Left lobe of liver (tissue), 2 donors: ENCODE measurements around the gene ZMIZ2. TPM values are rescaled to one million over a fixed set of nuclear protein-coding genes. Genes with fewer than 3 reads are reported as not detected.

Experiments
- ATAC-seq: fragments of 200-7000 bp; cut with Tn5 transposase; one replicate; pipeline ENCODE4 v1.9.1; 2020; ENCODE audit warnings: mild to moderate bottlenecking, moderate library complexity
- DNase-seq: peaks from one replicate; pipeline ENCODE4 v3.0.0-alpha.2; 2020; ENCODE audit warnings: low spot score
- total RNA-seq: library from RNA; stranded (reverse); gene quantifications from one replicate; pipeline ENCODE4 v1.2.1, GENCODE V29; 2021
- donor health status: DM: no; HTN: no; CAD: no; lungs with moderate emphysema.
- donor health status: DM: no; HTN: yes; CAD: no.

ZMIZ2 gene
- total RNA-seq, 1 donor from 2014 or later = 37.5 TPM

DNA sequence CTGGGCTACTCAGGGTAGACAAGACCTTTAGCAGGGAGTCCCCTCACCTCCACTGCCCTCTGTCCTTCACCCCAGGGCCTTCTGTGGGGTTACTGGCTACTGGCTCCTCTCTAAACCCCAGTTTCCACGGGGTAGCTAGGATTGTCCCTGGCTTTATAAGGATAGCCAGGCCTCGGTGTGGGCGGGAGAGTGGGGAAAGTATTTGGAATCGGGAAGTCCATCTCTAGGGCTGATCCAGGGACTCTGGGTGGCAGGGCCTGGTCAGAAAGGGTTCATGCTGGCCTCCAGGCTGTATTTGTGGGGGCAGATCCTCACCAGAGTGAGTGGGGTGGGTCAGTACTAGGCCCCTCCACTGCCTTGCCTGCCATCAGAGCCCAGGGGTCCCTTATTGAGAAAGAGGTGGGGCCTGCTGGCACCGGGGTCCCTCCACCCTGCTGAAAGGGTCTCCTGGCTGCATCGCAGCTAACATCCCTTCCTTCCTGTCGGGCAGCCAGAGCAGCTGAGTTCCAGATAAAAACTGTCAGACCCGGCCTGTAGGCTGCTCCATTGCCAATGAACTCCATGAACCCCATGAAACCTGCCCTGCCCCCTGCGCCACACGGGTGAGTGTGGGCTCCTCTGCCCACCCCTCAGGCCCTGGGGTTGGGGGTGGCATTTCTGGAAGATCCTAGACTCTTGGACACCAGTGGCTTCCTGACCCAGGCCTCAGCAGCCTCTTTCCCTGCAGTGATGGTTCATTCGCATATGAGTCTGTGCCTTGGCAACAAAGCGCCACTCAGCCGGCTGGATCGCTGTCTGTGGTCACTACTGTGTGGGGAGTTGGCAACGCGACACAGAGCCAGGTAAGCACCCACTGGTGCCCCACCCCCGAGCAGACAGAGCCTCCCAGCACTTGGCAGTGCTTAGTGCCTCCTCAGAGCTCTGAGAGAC lies 7.3 kb downstream of the ZMIZ2 start:
- ATAC-seq = no peak
- no peak for DNase-seq

DNA sequence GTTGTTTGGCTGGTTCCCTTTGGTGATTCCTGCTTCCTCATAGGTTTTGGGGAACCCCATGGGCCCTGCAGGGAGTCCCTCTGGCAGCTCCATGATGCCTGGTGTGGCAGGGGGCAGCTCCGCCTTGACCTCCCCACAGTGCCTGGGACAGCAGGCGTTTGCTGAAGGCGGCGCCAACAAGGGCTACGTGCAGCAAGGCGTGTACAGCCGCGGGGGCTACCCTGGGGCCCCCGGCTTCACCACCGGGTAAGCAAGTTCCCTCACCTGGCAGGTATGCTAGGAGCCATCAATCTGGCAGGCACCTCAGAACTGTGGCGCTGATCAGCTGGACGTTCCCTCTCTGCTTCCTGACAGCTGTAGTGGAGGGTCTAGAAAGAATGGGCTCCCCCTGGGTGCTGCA lies 8.3 kb downstream of the ZMIZ2 start:
- ATAC-seq (no peak), DNase-seq (no peak)

DNA sequence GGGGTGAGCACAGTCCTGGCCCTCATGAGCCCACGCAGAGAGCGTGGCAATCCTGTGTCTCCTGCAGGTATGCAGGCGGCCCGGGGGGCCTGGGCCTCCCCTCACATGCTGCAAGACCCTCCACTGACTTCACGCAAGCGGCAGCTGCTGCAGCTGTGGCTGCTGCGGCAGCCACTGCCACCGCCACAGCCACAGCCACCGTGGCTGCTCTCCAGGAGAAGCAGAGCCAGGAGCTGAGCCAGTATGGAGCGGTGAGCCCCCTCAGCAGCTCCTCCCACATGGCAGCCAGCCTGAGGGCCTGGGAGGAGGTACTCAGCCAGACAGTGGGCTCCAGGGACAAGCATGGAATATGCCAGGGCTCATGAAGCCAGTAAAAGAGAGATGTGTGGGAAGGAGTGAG lies 8.7 kb downstream of the ZMIZ2 start:
- ATAC-seq (no peak), DNase-seq (no peak)

- ATAC-seq = no peak
These were observed 9.1 kb downstream of the ZMIZ2 start for GRCh38 chr7:44757739-44758138.

DNA sequence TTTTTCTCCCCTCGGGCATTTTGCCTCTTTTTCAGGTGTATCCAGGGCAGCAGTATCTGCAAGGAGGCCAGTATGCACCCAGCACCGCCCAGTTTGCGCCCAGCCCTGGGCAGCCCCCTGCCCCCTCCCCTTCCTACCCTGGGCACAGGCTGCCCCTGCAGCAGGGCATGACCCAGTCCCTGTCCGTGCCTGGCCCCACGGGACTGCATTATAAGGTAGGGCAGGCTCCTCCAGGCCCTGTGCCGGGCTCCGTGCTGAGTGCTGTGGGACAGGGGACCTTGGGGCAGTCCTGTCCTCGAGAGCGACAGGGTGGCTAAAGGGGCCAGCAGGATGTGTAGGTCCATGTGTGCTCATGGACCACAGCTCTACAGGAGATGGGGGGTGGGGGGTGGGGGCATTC lies 10.6 kb downstream of the ZMIZ2 start:
- DNase-seq (no peak), ATAC-seq (no peak)

More at GRCh38 chr7:44757739-44758138, 9.1 kb downstream of the ZMIZ2 start:
- DNase-seq = no peak

- ATAC-seq (no peak), DNase-seq (no peak)
These were observed 11.5 kb downstream of the ZMIZ2 start for GRCh38 chr7:44760034-44760580.

- DNase-seq = no peak
These were observed 12.8 kb downstream of the ZMIZ2 start for GRCh38 chr7:44761207-44762161.

GRCh38 chr7:44762300-44762699 lies 13.7 kb downstream of the ZMIZ2 start:
- ATAC-seq (no peak), DNase-seq (no peak)

More at GRCh38 chr7:44761207-44762161, 12.8 kb downstream of the ZMIZ2 start:
- ATAC-seq = no peak

DNA sequence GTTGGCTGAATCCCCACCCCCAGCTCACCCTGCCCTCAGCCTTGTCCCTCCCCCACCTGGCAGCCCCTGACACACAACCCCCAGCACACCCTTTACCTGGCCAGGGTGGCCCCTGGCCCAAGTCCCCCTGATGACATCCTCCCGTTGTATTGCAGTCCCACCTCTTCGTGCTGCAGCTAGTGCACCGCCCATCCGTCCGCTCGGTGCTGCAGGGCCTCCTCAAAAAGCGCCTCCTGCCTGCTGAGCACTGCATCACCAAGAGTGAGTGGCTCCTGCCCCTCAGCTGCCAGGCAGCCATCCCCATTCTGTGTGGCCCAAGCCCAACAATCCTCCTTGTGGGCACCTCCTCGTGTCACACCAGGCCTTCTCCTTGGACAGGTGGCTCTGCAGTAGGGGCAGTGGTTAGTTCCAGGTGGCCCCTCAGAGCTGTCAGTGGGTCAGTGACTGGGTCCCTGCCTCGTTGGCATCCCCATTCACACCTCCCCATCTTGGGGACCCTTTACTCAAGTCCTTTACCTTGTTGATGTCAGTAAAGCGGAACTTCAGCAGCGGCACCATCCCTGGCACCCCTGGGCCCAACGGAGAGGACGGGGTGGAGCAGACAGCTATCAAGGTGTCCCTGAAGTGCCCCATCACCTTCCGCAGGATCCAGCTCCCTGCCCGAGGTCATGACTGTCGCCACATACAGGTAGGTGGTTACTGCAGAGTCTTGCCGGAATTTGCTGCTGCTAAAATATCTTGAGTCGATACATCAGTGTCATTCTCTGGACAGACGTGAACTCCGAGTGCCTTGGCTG lies 14.3 kb downstream of the ZMIZ2 start:
- ATAC-seq = no peak
- no peak for DNase-seq

DNA sequence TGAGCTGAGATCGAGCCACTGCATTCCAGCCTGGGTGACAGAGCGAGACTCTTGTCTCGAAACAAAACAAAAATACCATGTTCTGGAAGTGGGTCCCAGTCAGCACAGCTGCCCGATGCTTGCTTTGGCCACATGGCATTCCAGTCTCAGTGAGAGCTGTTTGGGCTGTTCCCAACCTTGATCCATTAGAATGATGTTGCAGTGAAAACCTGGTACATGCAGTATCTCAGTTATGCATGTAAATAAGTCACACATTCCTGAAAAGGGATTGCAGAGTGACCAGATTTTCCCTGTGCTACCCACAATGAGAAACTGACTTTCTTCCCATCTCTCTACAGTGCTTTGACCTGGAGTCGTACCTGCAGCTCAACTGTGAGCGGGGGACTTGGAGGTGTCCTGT lies 15.4 kb downstream of the ZMIZ2 start:
- ATAC-seq = no peak
- no peak for DNase-seq

DNA sequence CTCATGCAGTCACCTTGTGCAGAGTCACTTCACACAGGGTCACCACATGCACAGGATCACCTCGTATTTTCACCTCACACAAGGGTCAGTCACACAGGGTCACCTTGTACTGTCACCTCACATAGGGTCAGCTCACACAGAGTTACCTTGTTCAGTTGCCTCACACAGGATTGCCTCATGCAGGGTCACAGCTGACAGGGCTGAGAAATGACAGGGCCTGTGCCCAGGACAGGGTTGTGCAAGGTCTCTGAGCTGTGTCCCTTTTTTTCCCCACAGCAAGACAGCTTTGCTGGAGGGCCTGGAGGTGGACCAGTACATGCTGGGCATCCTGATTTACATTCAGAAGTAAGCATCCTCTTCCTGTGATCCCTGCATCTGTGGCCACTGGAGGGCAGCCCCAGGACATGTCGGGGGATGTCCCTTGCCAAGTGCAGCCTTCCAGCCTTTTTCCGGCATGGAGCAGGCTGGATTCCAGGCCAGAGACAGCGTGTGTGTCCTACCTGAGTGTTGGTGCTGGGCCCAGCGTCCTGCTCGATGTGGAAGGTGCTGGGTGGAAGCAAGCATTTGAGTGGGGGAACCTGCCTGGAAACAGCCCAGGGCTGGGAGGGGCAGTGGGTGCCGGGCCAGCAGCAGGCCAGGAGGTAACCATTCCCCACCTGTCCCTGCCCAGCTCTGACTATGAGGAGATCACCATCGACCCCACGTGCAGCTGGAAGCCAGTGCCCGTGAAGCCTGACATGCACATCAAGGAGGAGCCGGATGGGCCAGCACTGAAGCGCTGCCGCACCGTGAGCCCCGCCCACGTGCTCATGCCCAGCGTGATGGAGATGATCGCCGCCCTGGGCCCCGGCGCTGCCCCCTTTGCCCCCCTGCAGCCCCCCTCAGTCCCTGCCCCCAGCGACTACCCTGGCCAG lies 16.3 kb downstream of the ZMIZ2 start:
- DNase-seq (peak; percentile 97), ATAC-seq (peak; percentile 76)

DNA sequence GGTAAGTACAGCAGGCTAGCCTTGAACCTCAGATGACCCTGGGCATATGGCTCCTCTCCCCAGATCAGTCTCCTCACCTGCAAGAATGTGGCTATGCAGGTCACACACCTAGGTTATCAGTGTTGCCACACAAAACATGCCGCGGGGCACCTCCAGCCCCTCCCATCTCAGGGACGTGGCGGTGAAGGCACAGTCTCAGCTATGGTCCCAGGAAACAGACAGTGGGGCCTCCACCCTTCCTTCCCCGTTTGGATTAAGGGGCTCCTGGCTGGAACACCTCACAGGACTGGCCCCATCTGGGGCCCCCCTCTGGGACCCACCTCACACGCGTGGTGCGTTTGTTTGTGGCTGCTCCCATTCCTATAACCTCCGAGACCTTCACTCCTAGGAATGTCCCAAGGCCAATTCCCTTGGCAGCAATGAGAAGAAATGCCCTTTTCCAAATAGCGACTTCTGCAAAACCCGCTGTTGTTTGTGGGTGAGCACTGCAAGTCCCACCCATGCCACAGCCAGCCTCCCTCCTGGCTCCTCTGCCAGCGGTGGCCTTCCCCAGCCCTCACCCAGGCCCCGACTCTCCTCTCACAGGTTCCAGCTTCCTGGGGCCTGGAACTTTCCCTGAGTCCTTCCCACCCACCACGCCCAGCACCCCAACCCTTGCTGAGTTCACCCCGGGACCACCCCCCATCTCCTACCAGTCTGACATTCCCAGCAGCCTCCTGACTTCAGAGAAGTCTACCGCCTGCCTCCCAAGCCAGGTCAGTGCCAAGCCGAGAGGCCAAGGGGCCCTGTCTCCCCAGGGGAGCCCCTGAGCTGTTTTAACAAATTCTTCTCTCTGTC lies 17.1 kb downstream of the ZMIZ2 start:
- DNase-seq (no peak), ATAC-seq (no peak)

- DNase-seq (no peak), ATAC-seq (no peak)
These were observed 17.8 kb downstream of the ZMIZ2 start for GRCh38 chr7:44766416-44766801.

DNA sequence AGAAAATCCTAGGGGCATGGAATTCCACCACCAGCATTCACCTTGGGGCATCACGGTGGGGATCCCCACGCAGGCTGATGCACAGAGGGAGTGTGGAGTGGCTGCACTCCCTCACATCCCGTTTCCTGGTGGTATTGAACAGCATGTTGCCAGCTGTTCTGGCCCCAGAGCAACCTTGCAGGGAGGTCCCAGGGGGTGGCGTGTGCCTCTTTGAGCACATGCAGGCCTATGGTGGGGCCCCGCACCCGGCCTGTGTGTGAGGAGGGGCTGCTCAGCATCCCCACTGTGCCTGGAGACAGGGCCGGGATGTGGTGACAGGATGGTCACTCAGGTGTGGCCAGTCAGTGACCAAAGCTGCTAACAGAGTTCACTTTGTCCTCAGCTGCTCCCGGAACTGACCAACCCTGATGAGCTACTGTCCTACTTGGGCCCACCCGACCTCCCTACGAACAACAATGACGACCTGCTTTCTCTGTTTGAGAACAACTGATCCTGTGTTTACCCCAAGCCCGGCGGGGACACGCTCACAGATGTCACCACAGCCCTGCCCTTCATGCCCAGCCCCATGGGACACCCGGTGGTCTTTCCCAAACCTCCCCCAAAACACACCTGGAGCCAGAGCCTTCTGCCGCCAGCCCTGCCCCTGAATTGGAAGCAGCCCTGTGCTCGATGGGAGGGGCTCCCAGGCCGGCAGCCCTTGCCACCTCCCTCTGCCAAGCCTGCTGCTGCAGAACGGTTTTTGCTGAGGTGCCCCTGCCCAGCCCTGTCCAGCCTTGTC lies 18.7 kb downstream of the ZMIZ2 start:
- ATAC-seq (no peak), DNase-seq (no peak)

DNA sequence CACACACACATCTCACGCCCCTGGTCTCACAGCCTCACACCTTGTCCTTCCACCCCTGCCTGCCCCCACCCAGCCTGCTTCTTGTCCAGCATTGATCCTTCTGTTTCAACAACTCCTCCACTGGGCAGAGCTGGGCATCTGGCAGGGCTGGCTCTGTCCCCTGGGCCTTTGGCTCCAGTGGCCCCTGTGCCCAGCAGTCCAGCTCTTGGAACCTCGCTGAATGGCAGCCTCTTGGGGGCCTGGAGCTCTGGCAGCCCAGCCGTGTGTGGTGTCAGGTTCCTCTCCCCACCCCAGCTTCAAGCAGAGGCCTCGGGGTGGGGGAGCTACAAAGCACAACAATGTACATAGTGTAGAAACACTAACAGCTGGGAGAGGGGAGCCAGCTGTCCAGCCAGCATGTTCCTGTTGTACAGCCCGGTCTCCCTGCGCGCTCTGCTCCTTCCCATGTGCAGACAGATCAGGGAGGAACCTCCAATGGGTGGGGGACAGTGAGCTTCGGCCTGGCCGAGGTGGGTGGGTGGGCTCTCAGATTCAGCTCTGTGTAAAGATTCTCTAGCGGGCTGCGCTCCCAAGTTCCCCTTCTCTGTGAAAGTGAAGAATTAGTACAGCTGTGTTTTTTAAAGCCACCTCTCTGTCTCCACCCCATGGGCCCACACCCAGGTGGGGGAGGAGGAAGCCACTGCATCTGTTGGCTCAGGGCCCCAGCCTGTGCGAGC lies 19.4 kb downstream of the ZMIZ2 start:
- ATAC-seq = peak; percentile 66

GRCh38 chr7:44768628-44769371 lies 20.2 kb downstream of the ZMIZ2 start:
- ATAC-seq (no peak), DNase-seq (no peak)

More for the DNA sequence above, 19.4 kb downstream of the ZMIZ2 start:
- peak; percentile 80 for DNase-seq
